ENCODE measurements around the gene IVD. TPM values are rescaled to one million over a fixed set of nuclear protein-coding genes. Genes with fewer than 3 reads are reported as not detected.
A peak's percentile ranks its signal among the peaks of the same experiment; 100 is the strongest.

Gene IVD
- total RNA-seq, 1 experiment from 2014 or later, result 74.5 TPM

DNA sequence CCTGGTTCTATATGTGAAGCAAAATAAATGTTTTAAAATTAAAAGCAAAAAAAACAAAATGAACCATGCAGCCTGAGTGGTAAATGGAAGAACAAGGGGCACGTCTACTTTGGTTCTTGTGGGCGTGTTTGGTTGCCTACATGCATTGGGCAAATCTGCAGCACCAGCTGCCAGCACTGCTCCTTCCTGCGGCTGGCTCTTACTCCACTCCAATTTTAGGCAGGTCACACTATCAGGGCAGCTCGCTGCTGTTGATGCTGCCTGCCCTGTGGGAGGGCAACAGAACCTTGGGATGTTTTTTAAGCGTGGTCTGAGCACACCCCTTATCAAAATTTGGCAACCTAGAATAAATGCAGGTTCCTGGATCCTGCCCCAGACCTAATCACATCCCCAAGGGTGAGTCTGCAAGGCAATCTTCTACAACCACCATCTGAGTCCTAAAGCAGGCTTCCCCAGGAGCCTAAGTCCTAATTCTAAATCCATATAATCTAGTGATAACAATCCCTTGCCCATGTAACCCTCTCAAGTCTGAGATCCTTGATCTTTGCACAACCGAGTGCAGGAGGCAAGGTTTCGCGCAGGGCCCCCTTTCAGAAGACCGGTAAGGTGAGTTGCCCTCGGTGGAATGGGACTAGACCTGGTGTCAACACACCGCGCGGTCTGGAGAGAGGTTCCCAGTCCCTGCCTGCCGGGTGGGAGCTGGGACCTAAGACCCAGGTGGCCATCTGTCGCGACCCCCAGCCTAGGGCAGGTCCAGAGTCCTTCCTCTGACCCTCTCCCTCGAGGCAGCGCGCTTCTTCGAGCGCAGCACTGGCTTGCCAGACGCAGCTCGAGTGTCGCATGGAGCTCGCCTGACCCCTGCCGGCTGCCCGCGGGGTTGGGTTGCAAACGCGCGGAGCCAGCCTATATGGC lies 15.9 kb downstream of the IVD start:
- peaks cover 10% of the 10 kb centered on the region for H3K36me3 Mint-ChIP-seq (ENCODE audit: insufficient read depth, unreplicated experiment)
- ChIA-PET POLR2A (no interaction called here), CTCF (interaction anchor here (0.6 to 4.3 kb wide), 8 partner anchors 16 to 142 kb away, joined by 3 to 31 read pairs (median 4); partner anchors contain the start of gene INAFM2)
- H3K4me3 ChIP-seq (ENCODE audit: low read depth, low read length), result peak overlapping the region; percentile 35
- peak; percentile 95 to 96 for TF ChIP-seq CTCF (IDR thresholded peaks at IDR 0.05; ENCODE audit: insufficient read depth in 1 of 2, low read depth in 1 of 2, low read length in 1 of 2, severe bottlenecking in 1 of 2, unreplicated experiment in 1 of 2)
- H3K27me3 Mint-ChIP-seq (ENCODE audit: insufficient read depth, unreplicated experiment), result no peaks in the 10 kb centered on the region
- BruUV-seq (replicated peaks), result no TSS peak
- DNase-seq, result peak; percentile 79 to 87
- H3K4me1 Mint-ChIP-seq (ENCODE audit: low read depth, unreplicated experiment), result no peaks in the 10 kb centered on the region
- H3K27ac Mint-ChIP-seq (ENCODE audit: unreplicated experiment), result no peak overlapping the region
- no peaks in the 10 kb centered on the region for H3K27me3 ChIP-seq (replicated peaks; ENCODE audit: control insufficient read depth, insufficient read depth, low read length)
- H3K36me3 ChIP-seq (ENCODE audit: control insufficient read depth, insufficient read depth, low read length), result no peaks in the 10 kb centered on the region
- peak overlapping the region; percentile 9 for H3K4me3 Mint-ChIP-seq (ENCODE audit: unreplicated experiment)
- intact Hi-C loops (cut with micrococcal nuclease; ENCODE audit: unreplicated experiment), result loop anchor here (1.0 to 5.0 kb wide), 5 partner anchors 77 to 142 kb away; partner anchors contain the start of gene INAFM2
- H3K4me1 ChIP-seq, result peaks cover 5% of the 10 kb centered on the region; the same call in 1 of the 2 replicates
- H3K9me3 Mint-ChIP-seq (ENCODE audit: unreplicated experiment), result no peaks in the 10 kb centered on the region
- H3K9me3 ChIP-seq, result no peaks in the 10 kb centered on the region

GRCh38 chr15:40424483-40425115 lies 19.0 kb downstream of the IVD start:
- Mint-ChIP-seq H3K4me3 (ENCODE audit: unreplicated experiment) (no peak overlapping the region), H3K9me3 (ENCODE audit: unreplicated experiment) (no peaks in the 10 kb centered on the region), H3K36me3 (ENCODE audit: insufficient read depth, unreplicated experiment) (peaks cover 10% of the 10 kb centered on the region), H3K27me3 (ENCODE audit: insufficient read depth, unreplicated experiment) (no peaks in the 10 kb centered on the region), H3K4me1 (ENCODE audit: low read depth, unreplicated experiment) (no peaks in the 10 kb centered on the region), H3K27ac (ENCODE audit: unreplicated experiment) (no peak overlapping the region)
- H3K4me1 ChIP-seq, result peaks cover 5% of the 10 kb centered on the region; the same call in 1 of the 2 replicates
- ChIA-PET POLR2A (no interaction called here), CTCF (interaction anchor here (0.5 to 1.4 kb wide), 2 partner anchors 87 to 247 kb away, joined by 3 to 6 read pairs; no protein-coding TSS in a partner anchor)
- H3K4me3 ChIP-seq (ENCODE audit: low read depth, low read length), result no peak overlapping the region
- no TSS peak for BruUV-seq (replicated peaks)
- H3K27me3 ChIP-seq (replicated peaks; ENCODE audit: control insufficient read depth, insufficient read depth, low read length), result no peaks in the 10 kb centered on the region
- no peak for TF ChIP-seq CTCF (IDR thresholded peaks at IDR 0.05; ENCODE audit: insufficient read depth in 1 of 2, low read depth in 1 of 2, low read length in 1 of 2, severe bottlenecking in 1 of 2, unreplicated experiment in 1 of 2)
- intact Hi-C loops (cut with micrococcal nuclease; ENCODE audit: unreplicated experiment), result loop anchor here (5.0 kb wide), 1 partner anchor 102 kb away; the partner anchor contains the start of gene INAFM2
- no peaks in the 10 kb centered on the region for H3K36me3 ChIP-seq (ENCODE audit: control insufficient read depth, insufficient read depth, low read length)
- H3K9me3 ChIP-seq, result no peaks in the 10 kb centered on the region
- DNase-seq, result no peak

DNA sequence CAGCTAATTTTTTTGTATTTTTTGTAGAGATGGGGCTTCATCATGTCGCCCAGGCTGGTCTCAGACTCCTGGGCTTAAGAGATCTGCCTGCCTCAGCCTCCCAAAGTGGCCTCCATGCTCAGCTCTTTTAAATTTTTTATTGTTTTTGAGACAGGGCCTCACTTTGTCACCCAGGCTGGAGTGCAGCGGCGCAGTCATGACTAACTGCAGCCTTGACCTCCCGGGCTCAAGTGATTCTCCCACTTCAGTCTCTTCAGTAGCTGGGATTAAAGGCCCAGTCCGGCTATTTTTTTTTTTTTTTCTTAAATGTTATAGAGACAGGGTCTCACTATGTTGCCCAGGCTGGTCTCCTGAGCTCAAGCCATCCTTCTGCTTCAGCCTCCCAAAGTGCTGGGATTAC lies 20.1 kb downstream of the IVD start:
- intact Hi-C loops (cut with micrococcal nuclease; ENCODE audit: unreplicated experiment), result no loop called here

More for the DNA sequence above, 20.1 kb downstream of the IVD start:
- CTCF ChIA-PET, result interaction anchor here (0.7 kb wide), 1 partner anchor 637 kb away, joined by 3 read pairs; no protein-coding TSS in a partner anchor
- Histone ChIP-seq H3K36me3 (ENCODE audit: control insufficient read depth, insufficient read depth, low read length) (no peaks in the 10 kb centered on the region), H3K4me3 (ENCODE audit: low read depth, low read length) (no peak overlapping the region), H3K9me3 (no peaks in the 10 kb centered on the region), H3K27me3 (replicated peaks; ENCODE audit: control insufficient read depth, insufficient read depth, low read length) (no peaks in the 10 kb centered on the region), H3K4me1 (peaks cover 12% of the 10 kb centered on the region; the same call in 1 of the 2 replicates)
- POLR2A ChIA-PET, result no interaction called here
- no peak for DNase-seq
- no peak for TF ChIP-seq CTCF (IDR thresholded peaks at IDR 0.05; ENCODE audit: insufficient read depth in 1 of 2, low read depth in 1 of 2, low read length in 1 of 2, severe bottlenecking in 1 of 2, unreplicated experiment in 1 of 2)
- no peaks in the 10 kb centered on the region for H3K9me3 Mint-ChIP-seq (ENCODE audit: unreplicated experiment)
- H3K27me3 Mint-ChIP-seq (ENCODE audit: insufficient read depth, unreplicated experiment), result no peaks in the 10 kb centered on the region
- no peak overlapping the region for H3K27ac Mint-ChIP-seq (ENCODE audit: unreplicated experiment)
- H3K4me3 Mint-ChIP-seq (ENCODE audit: unreplicated experiment), result no peak overlapping the region
- peaks cover 8% of the 10 kb centered on the region for H3K4me1 Mint-ChIP-seq (ENCODE audit: low read depth, unreplicated experiment)
- BruUV-seq (replicated peaks), result no TSS peak
- H3K36me3 Mint-ChIP-seq (ENCODE audit: insufficient read depth, unreplicated experiment), result peaks cover 10% of the 10 kb centered on the region
